Measurements from ENCODE around the gene MAMLD1.

GRCh38 chrX:150503898-150504219 is 140.7 kb downstream of the MAMLD1 start:
- TF ChIP-seq CTCF (IDR thresholded peaks at IDR 0.05; ENCODE audit: insufficient read depth, low read length, poor library complexity, severe bottlenecking) = no peak
- no peak for TF ChIP-seq EZH2phosphoT487 (conservative IDR thresholded peaks at IDR 0.05; ENCODE audit: low read length)

Measured in SU-DHL-6 (cell line).